Neutrophil (primary cell): ENCODE results near the gene YPEL5.

Experiments used
- H3K27ac ChIP-seq: fragments of 200-600 bp; sonication (generic); 2 replicates; pipeline ENCODE4 v1.5.1; 2016; ENCODE audit warnings: mild to moderate bottlenecking, moderate library complexity
- H3K27me3 ChIP-seq: fragments of 200-600 bp; sonication (generic); 2 replicates; pipeline ENCODE4 v1.6.0; 2016; ENCODE audit warnings: mild to moderate bottlenecking
- H3K36me3 ChIP-seq: fragments of 200-600 bp; sonication (generic); 2 replicates; pipeline ENCODE4 v1.5.1; 2017
- H3K4me1 ChIP-seq, 2 experiments: fragments of 200-600 bp in 1 of 2; sonication (generic) in 1 of 2; 1 replicate in 1 of 2; 2 replicates in 1 of 2; pipeline versions ENCODE4 v1.5.1 to v1.6.1; 2013 to 2016; ENCODE audit warnings: low read depth in 1 of 2, low read length in 1 of 2, mild to moderate bottlenecking in 1 of 2, moderate library complexity in 1 of 2; ENCODE audit not compliant: control insufficient read depth in 1 of 2, insufficient read depth in 1 of 2
- H3K4me3 ChIP-seq, 2 experiments: fragments of 200-600 bp in 1 of 2; sonication (generic) in 1 of 2; 1 replicate in 1 of 2; 2 replicates in 1 of 2; pipeline ENCODE4 v1.5.1; 2013 to 2016; ENCODE audit warnings: low read depth in 1 of 2, low read length in 1 of 2, mild to moderate bottlenecking in 1 of 2, moderate library complexity in 1 of 2
- H3K9me3 ChIP-seq: fragments of 200-600 bp; sonication (generic); 2 replicates; pipeline ENCODE4 v1.5.1; 2016
- CTCF ChIP-seq: fragments of 200-600 bp; sonication (generic); IDR thresholded peaks from 2 replicates; pipeline ENCODE4 v1.5.1; 2016; ENCODE audit warnings: antibody characterized with exemption

YPEL5 gene

DNA sequence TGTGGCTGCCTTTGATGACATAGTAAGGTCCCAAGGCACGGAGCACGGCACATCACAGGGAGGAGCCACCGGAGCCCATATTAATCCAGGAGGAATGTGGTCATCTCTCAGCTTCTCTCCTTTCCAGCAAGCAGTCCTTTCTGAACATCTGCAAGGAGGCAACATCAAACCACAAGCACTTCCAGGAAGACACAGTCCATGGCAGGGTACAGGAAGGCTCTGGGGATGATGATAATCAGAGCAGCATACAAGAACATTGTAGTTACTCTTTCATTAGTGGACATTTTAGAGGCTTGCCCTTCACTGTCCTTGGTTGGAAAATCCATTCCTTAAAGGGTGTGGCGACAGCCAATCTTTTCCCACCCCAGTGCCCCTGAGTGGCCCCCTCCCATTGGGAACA is 31.1 kb downstream of the YPEL5 start:
- Histone ChIP-seq H3K4me3 (no peak overlapping the region), H3K27me3 (no peaks in the 10 kb centered on the region), H3K27ac (no peak overlapping the region), H3K36me3 (no peaks in the 10 kb centered on the region), H3K4me1 (no peaks in the 10 kb centered on the region), H3K9me3 (no peaks in the 10 kb centered on the region)
- TF ChIP-seq CTCF, result no peak

- H3K9me3 ChIP-seq, result no peaks in the 10 kb centered on the region
- TF ChIP-seq CTCF, result no peak
- no peaks in the 10 kb centered on the region for H3K27me3 ChIP-seq
- H3K4me3 ChIP-seq, result no peak overlapping the region
- H3K36me3 ChIP-seq, result no peaks in the 10 kb centered on the region
- H3K4me1 ChIP-seq, result peaks cover 0 to under 1% of the 10 kb centered on the region in 2 experiments
- H3K27ac ChIP-seq, result no peak overlapping the region
These were observed 32.0 kb downstream of the YPEL5 start for GRCh38 chr2:30178618-30179434.

DNA sequence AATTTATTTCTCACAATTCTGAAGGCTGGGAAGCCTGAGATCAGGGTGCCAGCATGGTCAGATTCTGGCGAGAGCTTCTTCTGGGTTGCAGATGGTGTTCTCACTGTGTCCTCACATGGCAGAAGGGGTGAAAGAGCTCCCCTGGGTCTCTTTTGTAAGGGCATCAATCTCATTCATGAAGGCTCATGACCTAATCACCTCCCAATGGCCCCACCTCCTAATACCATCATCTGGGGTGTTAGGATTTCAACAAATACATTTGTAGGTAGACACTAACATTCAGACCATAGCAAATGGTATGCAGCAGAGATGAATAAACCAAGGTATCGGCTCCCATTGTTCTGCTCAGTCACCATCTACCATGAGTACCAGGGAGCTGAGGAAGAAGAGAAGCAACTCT is 32.7 kb downstream of the YPEL5 start:
- Histone ChIP-seq H3K4me3 (no peak overlapping the region), H3K9me3 (no peaks in the 10 kb centered on the region), H3K27me3 (no peaks in the 10 kb centered on the region), H3K36me3 (no peaks in the 10 kb centered on the region), H3K4me1 (peaks cover 0 to 7% of the 10 kb centered on the region in 2 experiments), H3K27ac (no peak overlapping the region)
- no peak for TF ChIP-seq CTCF

DNA sequence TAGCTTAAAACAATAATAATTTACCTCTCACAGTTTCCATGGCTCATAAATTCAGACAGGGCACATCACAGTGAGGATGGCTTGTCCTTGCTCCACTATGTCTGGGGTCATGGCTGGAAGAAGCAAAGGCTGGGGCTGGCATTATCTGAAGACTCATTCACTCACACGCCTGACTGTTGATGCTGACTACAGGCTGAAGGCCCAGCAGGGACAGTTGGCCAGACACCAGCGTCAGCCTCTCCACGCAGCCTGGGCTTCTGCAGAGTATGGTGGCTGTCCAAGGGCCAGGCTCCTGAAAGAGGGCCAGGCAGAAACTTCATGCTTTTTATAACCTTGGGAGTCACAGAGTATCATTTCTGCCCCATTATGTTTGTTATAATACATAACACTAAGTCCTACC is 33.4 kb downstream of the YPEL5 start:
- H3K27me3 ChIP-seq, result no peaks in the 10 kb centered on the region
- TF ChIP-seq CTCF, result no peak
- H3K36me3 ChIP-seq, result no peaks in the 10 kb centered on the region
- no peak overlapping the region for H3K4me3 ChIP-seq
- peaks cover 4 to 12% of the 10 kb centered on the region in 2 experiments for H3K4me1 ChIP-seq
- H3K27ac ChIP-seq, result no peak overlapping the region
- no peaks in the 10 kb centered on the region for H3K9me3 ChIP-seq

- H3K4me3 ChIP-seq, result no peak overlapping the region
- no peaks in the 10 kb centered on the region for H3K9me3 ChIP-seq
- no peaks in the 10 kb centered on the region for H3K36me3 ChIP-seq
- no peaks in the 10 kb centered on the region for H3K27me3 ChIP-seq
- TF ChIP-seq CTCF, result no peak
- no peak overlapping the region for H3K27ac ChIP-seq
- peaks cover 11 to 20% of the 10 kb centered on the region in 2 experiments for H3K4me1 ChIP-seq
These were observed 34.4 kb downstream of the YPEL5 start for GRCh38 chr2:30181176-30181575.
